Testis (tissue), 3 donors: ENCODE data around the gene ATP13A4. TPM values are rescaled to one million over a fixed set of nuclear protein-coding genes. Genes with fewer than 3 reads are reported as not detected.

Source experiments
- DNase-seq: peaks from one replicate; pipeline ENCODE4 v3.0.0-alpha.2; 2019
- H3K27ac ChIP-seq, 2 donors: fragments of 200-600 bp; sonication (generic); one replicate each; pipeline ENCODE4 v1.5.1; 2019
- H3K27me3 ChIP-seq: fragments of 200-600 bp; sonication (generic); one replicate; pipeline ENCODE4 v1.5.1; 2019
- H3K36me3 ChIP-seq: fragments of 200-600 bp; sonication (generic); one replicate; pipeline ENCODE4 v1.5.1; 2017; ENCODE audit warnings: low read depth; ENCODE audit errors: missing control alignments
- H3K4me1 ChIP-seq: fragments of 200-600 bp; sonication (generic); one replicate; pipeline ENCODE4 v1.5.1; 2019
- H3K4me3 ChIP-seq, 2 donors: fragments of 200-600 bp; sonication (generic); one replicate each; pipeline ENCODE4 v1.5.1; 2017 to 2019
- H3K9me3 ChIP-seq: fragments of 200-600 bp; sonication (generic); one replicate; pipeline ENCODE4 v1.5.1; 2017
- CTCF ChIP-seq, 3 experiments: fragments of 450-650 bp in 2 of 3; fragments of 200-600 bp in 1 of 3; sonication (generic) in 1 of 3; IDR thresholded peaks; one replicate each; pipeline ENCODE4 v1.5.1; 2016 to 2019; ENCODE audit warnings: antibody characterized with exemption in 3 of 3, mild to moderate bottlenecking in 2 of 3, moderate library complexity in 1 of 3
- POLR2A ChIP-seq: fragments of 450-650 bp; IDR thresholded peaks from one replicate; pipeline ENCODE4 v1.6.1; 2017; ENCODE audit warnings: antibody characterized with exemption, mild to moderate bottlenecking, moderate library complexity
- WGBS, 2 donors: methylation state at CpG; one replicate each; pipeline ENCODE4 v1.1.5; 2018; 5-methylcytosine and 5-hydroxymethylcytosine counted together
- intact Hi-C: fragments of 100-400 bp; cut with DNase I; formaldehyde crosslinking; loops from one replicate; pipeline ENCODE4 v1.15.1; 2023; ENCODE audit warnings: low total_unique reads
- polyA plus RNA-seq: library from polyadenylated mRNA; stranded (reverse); fragments of 350-450 nt; fragmentation: Illumina TruSeq; extraction: RNeasy Lipid Tissue Mini Kit (QIAGEN cat#74804); gene quantifications from one replicate; pipeline ENCODE4 v1.2.3, GENCODE V29; 2014; ENCODE audit warnings: low read depth, low replicate concordance; ENCODE audit not compliant: insufficient read depth
- total RNA-seq, 2 donors: library from RNA; depleted of rRNA; stranded (reverse); fragments of >200 nt; gene quantifications; one replicate each; pipeline ENCODE4 v1.2.3, GENCODE V29; 2016

The ATP13A4 gene
- total and polyA plus RNA-seq, 3 donors from 2014 or later, result 0.98 to 4.1 (median 1.9) TPM

GRCh38 chr3:193396451-193397244 lies 158.0 kb downstream of the ATP13A4 start:
- H3K36me3 ChIP-seq, result no peaks in the 10 kb centered on the region
- H3K9me3 ChIP-seq, result no peaks in the 10 kb centered on the region
- DNase-seq, result no peak
- no peaks in the 10 kb centered on the region for H3K27me3 ChIP-seq
- 81 to 90% methylated on average over 5 to 7 of the region's 7 CpGs for WGBS, 2 donors
- no peak overlapping the region for H3K27ac ChIP-seq
- intact Hi-C loops, result no loop called here
- TF ChIP-seq CTCF (IDR thresholded peaks at IDR 0.05) (no peak), POLR2A (no peak)
- H3K4me1 ChIP-seq, result peaks cover 6% of the 10 kb centered on the region
- H3K4me3 ChIP-seq, result no peak overlapping the region

GRCh38 chr3:193391902-193392301 lies 162.8 kb downstream of the ATP13A4 start:
- no peaks in the 10 kb centered on the region for H3K27me3 ChIP-seq
- no peak overlapping the region for H3K27ac ChIP-seq
- no peaks in the 10 kb centered on the region for H3K36me3 ChIP-seq
- intact Hi-C loops, result no loop called here
- TF ChIP-seq CTCF (IDR thresholded peaks at IDR 0.05) (no peak), POLR2A (no peak)
- H3K9me3 ChIP-seq, result no peaks in the 10 kb centered on the region
- 47 to 63% methylated on average over 2 to 3 of the region's 3 CpGs for WGBS, 2 donors
- no peak overlapping the region for H3K4me3 ChIP-seq
- no peak for DNase-seq
- H3K4me1 ChIP-seq, result peaks cover 6% of the 10 kb centered on the region

- H3K9me3 ChIP-seq, result no peaks in the 10 kb centered on the region
- H3K4me1 ChIP-seq, result peaks cover 6% of the 10 kb centered on the region
- H3K36me3 ChIP-seq, result no peaks in the 10 kb centered on the region
- no peak for TF ChIP-seq POLR2A
- no peak for TF ChIP-seq CTCF (IDR thresholded peaks at IDR 0.05)
- 78 to 85% methylated on average over 2 of the region's 2 CpGs for WGBS, 2 donors
- no peak for DNase-seq
- no peak overlapping the region for H3K27ac ChIP-seq
- no peaks in the 10 kb centered on the region for H3K27me3 ChIP-seq
- H3K4me3 ChIP-seq, result no peak overlapping the region
- intact Hi-C loops, result no loop called here
Observed at GRCh38 chr3:193389335-193389734, 165.4 kb downstream of the ATP13A4 start.

GRCh38 chr3:193388361-193388760 lies 166.3 kb downstream of the ATP13A4 start:
- Histone ChIP-seq H3K27me3 (no peaks in the 10 kb centered on the region), H3K4me3 (no peak overlapping the region), H3K4me1 (peaks cover 6% of the 10 kb centered on the region), H3K9me3 (no peaks in the 10 kb centered on the region), H3K36me3 (no peaks in the 10 kb centered on the region), H3K27ac (no peak overlapping the region)
- intact Hi-C loops, result no loop called here
- DNase-seq, result no peak
- no peak for TF ChIP-seq CTCF (IDR thresholded peaks at IDR 0.05)
- TF ChIP-seq POLR2A, result no peak
- WGBS, 2 donors, result 89% methylated on average over 6 of the region's 6 CpGs

- no peak for DNase-seq
- TF ChIP-seq POLR2A, result no peak
- TF ChIP-seq CTCF (IDR thresholded peaks at IDR 0.05), result no peak
- intact Hi-C loops, result no loop called here
- Histone ChIP-seq H3K4me1 (peaks cover 6% of the 10 kb centered on the region), H3K27me3 (no peaks in the 10 kb centered on the region), H3K4me3 (no peak overlapping the region), H3K27ac (no peak overlapping the region), H3K9me3 (no peaks in the 10 kb centered on the region), H3K36me3 (no peaks in the 10 kb centered on the region)
- 68 to 80% methylated on average over 2 of the region's 2 CpGs for WGBS, 2 donors
Observed at GRCh38 chr3:193387596-193387995, 167.1 kb downstream of the ATP13A4 start.
